HG03175 (cell line): Measurements from ENCODE around the gene GATA5.

Source experiments
- ATAC-seq: cut with Tn5 transposase; IDR thresholded peaks from one replicate; pipeline ENCODE4 v1.9.1; 2021; ENCODE audit warnings: mild to moderate bottlenecking, moderate library complexity; ENCODE audit not compliant: unreplicated experiment

Gene GATA5

DNA sequence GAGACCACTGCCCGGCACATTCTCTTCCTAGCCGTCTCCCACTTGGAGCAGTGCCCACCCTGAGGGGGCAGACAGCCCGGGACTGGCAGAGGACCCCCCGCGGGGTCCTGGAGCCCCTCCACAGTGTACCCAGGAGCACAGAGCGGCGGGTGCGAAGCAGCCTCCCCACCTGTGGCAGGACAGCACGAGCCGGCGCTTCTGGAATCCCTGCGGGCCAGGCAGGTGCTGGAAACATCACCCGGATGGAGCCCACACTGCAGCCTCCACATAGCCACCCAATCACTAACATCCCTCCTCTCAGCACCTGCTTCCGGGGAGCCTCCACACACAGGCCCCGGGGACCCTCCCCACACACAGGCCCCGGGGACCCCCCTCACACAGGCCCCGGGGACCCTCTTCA is 18.7 kb downstream of the GATA5 start:
- no peak for ATAC-seq

DNA sequence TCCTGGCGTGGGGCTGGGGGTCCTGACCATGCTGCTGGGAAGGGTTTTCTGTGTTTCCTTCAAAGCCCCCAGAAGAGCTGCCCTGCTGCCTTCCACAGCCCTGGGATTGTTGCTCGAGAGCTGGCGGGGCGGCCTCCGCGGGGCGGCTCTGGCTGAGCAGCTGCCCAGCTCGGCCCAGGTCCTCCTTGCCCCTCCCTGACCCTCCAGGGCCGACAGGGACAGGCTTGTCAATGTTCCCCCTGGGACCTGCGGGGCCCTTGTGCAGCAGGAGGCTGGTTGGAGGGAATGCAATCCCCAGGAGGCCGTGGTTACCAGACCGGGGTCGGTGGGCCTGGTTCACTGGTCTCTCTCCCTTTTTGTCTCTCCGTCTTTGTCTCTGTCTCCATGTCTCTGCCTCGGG is 19.9 kb downstream of the GATA5 start:
- no peak for ATAC-seq

DNA sequence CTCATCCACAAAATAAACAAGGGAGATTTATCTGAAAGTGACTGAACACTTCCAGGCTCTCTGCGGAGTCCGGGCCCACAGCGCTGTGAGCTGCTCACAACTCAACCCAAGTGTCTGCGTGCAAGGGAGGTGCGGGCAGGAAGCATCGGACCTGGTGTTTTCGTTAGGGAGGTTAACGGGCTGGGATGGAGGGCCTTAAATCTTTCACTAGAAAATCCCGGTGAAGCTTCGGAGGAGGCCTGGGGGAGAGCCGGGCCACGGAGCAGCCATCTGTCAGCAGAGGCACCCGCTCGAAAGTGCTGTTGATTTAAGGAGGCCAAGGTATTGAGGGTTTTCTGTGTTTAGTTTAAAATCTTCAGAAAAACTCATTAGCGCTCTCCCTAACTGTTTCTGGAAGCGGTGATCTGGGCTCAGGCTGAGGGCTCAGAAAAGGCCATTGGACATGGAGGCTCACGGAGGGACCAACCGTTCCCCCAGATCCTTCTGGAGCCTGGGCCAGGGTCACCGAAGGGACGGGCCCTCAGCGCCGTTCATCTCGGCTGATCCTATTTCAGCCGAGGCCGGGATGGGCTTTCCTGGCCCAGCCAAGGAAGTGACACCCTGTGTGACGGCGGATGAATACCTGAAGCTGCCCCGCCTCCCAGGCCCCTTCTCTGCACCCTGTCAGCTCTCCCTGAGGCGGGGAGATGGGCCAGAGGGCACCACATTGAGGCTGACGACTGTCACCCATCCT is 20.7 kb downstream of the GATA5 start:
- ATAC-seq: no peak

DNA sequence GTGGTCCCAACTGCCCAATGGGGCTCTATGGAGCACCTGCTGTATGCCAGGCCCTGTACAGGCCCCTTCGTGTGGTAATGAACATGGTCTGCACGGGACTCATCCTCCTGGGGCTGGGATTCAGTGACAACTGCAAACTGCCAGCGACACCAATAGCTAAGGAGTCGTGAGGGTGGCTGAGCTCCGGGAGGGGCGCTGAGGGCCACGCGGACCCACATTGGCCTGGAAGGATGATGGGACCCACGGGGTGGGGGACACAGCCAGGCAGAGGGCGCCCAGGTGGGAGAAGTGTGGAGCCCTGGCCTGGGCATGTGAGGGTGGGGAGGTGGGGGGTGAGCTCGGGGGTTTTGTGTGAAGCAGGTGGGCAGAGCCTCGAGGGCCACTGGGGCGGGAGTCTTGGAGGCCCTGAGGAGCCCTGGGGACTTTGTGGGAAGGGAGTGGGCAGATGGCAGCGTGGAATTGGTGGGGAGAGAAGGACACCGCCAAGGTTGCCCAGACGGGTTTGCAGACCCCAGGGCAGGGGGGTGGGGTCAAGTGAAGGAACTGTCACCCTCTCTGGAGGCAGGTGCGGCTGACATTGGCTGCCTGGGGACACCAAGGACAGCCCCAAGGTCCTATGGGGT is 22.5 kb downstream of the GATA5 start:
- ATAC-seq: no peak

DNA sequence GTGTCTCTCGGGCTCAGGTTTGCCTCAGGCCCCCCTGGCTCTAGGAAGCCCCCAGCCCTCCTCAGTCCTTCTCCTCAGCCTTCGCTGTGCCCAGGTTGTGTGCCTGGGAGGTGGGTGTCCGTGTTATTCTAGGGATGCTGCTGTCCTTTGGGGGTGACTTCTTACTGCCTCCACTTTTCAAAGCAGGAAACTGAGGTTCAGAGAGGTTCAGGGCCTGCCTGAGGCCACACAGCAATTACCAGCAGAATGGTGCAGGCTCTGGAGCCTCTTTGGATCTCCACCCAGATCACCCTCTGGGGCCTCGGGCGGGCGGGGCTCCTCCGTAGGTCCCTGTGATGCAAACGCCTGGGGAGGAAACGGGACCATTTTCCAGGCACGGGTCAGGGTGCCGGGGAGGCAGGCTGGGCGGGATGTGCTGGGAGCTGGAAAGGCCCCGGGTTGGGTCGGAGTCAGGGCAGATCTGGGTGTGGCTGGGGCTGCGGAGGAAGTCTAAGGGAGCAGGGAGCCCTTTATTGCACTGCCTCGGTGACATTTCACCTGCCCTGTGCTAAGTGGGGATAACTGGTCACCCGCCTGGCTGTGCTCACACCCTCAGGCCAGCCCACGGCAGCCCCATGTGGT is 23.2 kb downstream of the GATA5 start:
- ATAC-seq: no peak

DNA sequence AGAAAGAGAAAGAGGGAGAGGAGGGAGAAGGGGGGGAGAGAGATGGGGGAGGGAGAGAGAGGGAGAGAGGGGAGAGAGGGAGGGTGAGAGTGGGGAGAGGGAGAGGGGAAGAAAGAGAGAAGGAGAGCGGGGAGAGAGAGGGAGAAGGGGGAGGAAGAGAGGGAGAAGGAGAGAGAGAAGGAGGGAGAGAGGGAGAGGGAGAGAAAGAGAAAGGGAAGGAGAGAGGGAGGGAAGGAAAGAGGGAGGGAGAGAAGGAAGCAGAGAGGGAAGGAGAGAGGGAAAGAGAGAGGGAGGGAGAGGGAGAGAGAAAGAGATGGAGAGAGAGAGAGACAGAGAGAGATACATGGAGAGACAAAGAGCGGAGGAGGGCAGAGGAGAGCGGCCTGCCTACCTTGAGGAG is 23.8 kb downstream of the GATA5 start:
- ATAC-seq: no peak

DNA sequence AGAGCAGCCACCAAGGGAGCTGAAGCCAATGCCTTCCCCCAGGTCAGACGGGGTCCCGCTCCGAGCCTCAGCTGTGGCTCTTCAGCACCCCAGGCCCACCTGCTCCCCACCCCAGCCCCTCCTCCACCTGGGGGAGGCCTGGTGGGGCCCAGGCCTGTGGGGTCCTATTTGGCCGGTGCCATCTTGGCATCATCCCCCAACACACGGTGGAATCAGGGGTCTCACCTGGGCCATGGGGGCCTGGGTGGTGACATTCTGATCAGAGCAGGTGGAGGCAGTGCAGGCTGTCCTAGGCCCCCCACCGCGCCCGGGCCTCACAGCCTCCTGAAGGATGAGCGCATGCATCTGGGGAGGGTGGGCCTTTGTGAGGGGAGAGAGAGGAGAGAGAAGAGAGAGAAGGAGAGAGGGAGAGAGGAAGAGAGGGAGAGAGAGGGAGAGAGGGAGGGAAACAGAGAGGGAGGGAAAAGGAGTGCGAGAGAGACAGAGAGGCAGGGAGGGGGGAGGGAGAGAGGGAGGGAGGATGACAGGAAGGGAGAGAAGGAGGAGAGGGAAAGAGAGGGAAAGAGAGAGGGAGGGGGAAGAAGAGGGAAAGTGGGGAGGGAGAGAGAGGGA is 24.5 kb downstream of the GATA5 start:
- ATAC-seq: no peak

DNA sequence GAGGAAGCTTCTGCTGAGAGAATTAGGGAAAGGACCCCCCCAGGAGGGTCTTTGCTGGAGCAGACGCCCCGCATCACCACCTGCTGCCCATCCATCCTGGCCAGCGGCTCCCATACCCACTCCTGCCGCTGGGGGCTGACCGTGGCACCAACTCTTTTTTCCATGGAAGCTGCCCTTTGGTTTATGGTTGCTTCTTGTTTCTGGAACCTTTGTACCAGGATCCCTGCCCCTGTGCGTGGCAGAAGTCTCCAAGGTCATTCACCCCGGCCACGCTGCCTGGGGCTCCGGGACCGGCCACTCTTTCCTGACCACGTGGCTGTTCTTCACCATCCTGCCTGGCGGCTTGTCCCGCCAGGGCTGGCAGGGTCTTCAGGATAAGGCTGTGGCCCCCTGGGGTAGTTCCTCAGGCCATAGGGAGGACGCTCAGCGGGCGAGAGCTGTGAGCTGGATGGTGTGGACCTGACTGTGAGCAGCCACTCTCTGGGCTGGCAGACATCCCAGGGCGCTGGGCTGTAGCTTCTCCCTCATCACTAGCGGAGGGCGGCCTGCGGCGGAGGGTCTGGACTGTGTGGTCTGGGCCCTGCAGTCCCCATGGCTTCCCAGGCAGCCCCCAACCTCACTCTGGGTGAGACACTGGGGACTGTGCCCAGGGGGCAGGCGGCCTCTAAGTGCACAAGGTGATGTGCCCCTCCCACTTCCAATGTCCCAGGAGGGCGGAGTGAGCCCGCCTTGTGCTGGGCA is 25.7 kb downstream of the GATA5 start:
- ATAC-seq: no peak

DNA sequence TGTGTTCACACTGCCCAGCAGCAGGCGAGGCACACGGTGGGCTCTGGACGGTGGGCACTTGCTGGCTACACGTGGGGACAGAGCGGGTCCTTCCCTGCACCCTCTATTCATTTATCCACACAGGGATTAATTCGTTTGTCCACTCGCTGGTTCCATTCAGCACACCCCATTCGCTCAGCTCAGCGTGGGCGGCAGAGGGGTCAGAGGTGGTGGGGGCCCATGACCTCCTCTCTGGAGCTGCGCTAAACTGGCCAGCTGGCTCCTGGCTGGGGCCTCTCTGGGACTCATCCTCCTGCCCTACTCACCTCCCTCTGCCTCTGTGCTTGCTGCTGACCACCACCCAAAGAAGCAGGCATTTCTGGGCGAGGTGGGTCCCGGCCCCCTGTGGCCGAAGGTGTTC is 27.0 kb downstream of the GATA5 start:
- no peak for ATAC-seq

DNA sequence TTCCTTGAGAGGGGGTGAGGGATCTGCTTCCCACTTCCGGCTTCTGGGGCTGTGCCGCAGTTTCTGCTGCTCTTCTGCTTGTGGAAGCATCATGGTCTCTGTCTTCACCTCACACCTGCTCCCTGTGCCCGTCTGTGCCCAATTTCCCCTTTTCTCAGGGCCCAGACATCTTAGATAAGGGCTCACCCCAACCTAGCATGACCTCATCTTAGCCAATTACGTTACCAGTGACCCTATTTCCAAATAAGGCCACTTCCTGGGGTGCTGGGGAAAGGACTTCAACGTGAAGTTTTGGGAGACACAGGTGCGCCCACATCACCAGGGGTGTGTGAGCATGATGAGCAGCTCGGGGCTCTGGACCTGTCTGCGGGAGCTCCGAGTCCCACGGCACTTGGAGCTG is 27.8 kb downstream of the GATA5 start:
- no peak for ATAC-seq

DNA sequence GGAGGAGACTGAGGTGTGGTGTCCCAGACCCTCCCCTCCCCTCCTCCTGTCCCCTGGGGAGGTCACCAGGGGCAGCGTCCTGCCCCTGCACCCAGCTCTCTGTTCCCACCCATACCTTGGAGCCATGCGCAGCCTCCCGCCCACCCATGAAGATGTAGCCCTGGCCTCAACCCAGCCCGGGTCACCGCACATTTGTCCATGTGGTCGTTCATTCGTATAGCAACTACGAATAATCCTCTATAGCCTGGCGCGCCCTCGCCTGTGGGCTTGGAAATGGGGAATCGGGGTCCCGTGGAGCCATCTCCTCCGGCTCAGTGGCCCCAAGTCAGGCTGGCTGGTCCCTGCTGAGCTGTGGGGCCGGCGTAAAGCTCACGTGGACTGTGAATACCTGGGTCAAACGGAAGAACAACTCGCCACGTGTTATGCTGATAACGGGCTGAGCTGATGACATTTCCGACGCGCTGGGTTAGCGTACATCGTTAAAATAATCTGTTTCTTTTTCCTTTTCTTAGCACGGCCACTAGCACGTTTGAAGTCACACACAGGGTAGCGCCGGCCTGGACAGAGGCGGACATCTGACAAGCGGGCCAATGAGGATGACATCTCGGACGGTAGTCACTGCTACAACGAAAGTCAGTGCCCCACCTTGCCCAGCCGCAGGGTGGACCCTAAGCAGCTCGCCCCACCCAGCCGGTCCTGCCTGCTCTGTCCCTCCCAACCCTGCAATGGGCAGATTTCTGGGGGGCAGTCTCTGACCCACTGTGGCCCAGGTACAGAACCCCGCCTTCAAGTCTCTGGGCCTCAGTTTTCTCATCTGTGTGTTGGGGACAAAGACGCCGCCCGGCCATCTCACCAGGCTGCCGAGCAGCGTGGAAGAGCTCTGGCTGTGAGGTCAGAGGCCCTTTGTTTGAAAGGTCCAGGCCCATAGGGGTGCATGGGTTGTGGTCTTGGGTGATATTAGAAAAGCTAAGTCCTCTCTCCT is 28.6 kb downstream of the GATA5 start:
- ATAC-seq: no peak

DNA sequence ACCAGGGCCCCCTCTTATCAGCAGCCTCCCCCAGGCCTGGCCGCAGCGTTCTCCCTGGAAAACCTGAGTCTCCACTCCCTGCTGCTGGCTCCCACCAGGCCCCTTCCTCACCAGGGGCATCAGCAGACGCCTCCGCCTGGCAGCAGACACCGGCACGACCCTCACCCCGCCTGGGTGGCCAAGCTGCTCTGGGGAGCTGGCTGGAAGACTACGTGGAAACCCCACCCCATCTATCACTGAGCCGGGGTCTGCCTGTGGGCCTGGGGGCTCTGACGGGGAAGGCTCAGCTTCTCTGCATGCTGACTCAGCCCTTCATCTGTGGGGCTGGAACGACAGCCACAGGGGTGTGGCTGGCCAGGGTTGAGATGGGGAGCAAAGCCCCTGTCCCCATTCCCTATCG is 29.3 kb downstream of the GATA5 start:
- no peak for ATAC-seq

DNA sequence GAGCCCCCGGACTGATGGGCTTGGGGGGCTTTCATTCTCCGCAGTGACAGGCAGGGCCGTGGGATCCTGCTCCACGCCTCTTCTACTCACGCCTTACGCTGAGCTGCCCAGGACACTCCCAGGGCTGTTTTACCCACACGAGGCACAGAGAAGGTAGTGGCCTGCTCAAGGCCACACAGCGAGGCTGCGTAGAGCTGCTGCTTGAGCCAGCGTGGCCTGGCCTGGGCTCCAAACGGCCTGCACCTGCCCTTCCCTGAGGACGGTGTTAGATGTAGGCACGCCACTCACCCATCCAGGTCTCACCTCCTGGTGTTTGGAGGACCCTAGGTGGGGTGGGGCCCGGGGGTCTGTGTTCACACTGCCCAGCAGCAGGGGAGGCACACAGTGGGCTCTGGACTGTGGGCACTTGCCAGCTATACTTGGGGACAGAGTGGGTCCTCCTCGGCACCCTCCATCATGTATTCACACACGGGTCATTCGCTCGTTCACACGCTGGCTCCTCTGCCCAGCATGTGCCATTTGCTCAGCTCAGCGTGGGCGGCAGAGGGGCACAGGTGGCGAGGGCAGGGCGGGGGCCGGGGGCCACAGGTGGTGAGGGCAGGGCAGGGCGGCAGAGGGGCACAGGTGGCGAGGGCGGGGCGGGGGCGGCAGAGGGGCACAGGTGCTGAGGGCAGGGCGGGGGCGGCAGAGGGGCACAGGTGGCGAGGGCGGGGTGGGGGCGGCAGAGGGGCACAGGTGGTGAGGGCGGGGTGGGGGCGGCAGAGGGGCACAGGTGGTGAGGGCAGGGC is 30.0 kb downstream of the GATA5 start:
- ATAC-seq: no peak

DNA sequence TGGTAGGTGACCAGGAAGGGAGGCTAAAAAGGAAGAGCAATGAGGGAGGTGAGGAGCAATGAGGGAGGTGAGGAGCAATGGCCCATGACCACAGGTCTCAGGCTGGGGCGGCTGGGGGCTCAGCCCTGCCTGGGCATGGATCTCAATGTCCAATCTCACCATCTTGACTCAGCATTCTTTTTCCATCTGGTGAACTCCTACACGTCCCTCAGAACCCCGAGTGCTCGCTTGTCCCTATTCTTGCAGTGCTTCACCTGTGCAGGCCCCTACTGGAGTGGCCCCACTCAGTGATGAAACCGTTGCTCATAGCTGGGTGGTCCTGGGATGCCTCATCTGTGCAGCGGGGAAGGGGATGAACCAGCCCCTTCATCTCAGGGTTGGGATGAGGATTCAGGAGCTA is 31.5 kb downstream of the GATA5 start:
- no peak for ATAC-seq

DNA sequence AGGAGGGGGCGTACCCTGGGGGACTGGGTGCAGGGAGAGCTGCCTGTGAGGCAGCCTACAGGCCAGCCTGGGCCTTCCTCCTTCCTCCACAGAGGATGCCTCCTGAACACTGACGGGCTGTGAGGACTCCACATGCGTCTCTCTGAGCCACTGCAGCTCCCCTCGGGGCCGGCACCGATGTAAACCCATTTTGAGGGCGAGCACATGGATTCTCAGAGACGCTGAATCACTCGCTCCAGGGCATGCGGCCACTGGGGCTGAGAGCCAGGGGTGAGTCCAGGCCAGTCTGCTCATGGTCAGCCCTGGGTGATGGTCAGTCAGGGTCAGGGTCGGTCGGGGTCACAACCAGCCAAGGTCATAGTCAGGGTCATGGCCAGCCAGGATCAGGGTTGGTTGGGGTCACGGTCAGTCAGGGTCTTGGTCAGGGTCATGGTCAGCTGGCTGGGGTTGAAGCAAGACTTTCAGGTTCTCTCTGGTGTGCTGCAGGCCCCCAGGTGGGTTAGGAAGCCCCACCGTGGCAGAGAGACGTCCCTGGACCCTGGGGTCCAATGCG is 33.7 kb downstream of the GATA5 start:
- no peak for ATAC-seq

DNA sequence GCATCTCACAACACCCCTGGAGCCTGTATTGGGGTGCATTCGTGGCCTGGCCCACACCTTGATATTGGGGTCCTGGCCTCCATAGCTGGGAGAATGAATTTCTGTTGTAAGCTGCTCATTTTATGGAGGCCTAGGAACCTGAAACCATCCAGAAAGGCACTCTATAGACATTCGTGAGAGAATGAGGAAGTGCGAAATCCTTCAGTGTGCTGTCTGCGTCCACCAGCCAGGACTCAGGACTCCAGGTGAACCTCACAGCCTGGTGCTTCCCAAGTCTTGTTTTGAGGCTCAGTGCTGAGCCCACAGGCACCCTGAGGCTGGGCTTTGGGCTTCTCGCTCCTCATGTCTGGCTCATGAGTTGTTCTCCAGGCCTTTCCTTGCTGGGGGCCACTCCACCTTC is 36.6 kb downstream of the GATA5 start:
- ATAC-seq: no peak

DNA sequence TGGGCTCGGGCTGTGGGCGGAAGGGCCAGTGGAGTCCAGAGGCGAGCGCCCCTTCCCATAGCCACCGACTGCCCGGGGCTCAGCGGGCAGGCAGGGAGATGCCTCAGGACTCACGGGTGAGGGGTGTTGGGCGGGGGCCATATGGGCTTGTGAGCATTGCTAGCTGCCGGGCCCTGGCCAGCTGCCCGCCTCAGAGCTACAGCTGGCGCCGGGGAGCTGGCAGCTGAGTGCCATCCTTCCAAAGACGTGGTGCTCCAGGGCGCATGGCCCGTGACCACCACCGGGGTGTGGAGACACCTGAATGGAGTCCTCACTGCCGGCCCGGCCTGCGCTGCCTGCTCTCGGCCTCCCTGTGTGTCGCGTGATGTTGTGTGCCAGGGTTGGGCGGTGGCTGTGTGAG is 37.9 kb downstream of the GATA5 start:
- no peak for ATAC-seq

DNA sequence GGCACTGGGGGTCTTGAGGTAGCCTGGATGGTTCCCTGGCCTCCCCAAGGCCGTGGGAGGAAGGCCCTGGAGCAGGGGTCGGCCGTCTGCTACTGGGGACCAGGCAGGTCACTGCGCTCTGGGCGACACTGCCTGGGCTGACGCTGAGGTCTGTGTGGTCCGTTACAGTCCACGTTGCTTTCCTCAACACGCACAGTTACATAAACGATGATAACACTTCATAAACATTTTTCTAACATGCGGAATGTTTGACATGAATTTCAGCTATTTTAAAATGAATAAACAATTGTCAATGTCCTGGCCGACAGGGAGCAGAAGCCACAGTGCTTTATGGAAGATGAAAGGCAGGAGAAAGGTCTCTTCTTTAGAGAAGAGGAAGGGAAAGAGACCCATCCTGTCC is 38.3 kb downstream of the GATA5 start:
- no peak for ATAC-seq

DNA sequence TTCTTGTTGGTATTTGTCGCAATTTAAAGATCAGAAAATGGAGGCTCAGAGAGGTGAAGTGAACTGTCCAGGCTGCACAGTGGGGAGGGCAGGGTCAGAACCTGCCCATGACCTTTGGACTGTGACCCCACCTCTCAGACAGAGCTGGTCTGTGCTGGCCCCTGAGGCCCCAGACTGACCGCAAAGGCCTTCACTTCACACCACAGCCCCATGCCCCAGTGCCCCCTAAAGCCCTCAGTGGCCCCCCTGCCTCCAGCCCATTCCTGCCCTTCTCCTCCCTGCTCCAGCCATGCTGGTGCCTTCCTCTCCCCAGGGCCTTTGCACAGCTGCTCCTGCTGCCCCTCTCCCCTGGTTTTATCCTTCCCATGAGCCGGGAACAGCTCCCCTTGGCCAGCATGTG is 39.1 kb downstream of the GATA5 start:
- no peak for ATAC-seq
